Activated B cell treated with CpG ODN at 0.5 μM for 24 hours (primary cell): ENCODE results near the gene OGFOD3. TPM values are rescaled to one million over a fixed set of nuclear protein-coding genes. Genes with fewer than 3 reads are reported as not detected.

ENCODE experiments used
- ATAC-seq: fragments of 200-7000 bp; cut with Tn5 transposase; one replicate; pipeline ENCODE4 v1.10.0; 2021; ENCODE audit warnings: low read depth, mild to moderate bottlenecking, moderate library complexity
- CTCF ChIA-PET: fragments of 350-600 bp; sonication (Branson Sonifier 250); formaldehyde crosslinking; loops from one replicate; lab custom pipeline; 2021; ENCODE audit warnings: antibody characterized with exemption; lab: Charles Lee
- POLR2A ChIA-PET: fragments of 350-600 bp; sonication (Branson Sonifier 250); formaldehyde crosslinking; loops from one replicate; lab custom pipeline; 2021; ENCODE audit warnings: antibody characterized with exemption; lab: Charles Lee
- DNase-seq: peaks from one replicate; pipeline ENCODE4 v3.0.0; 2022
- H3K27ac Mint-ChIP-seq: one replicate; pipeline ENCODE4 v1.8.0; 2020; ENCODE audit warnings: mixed read lengths
- H3K27me3 Mint-ChIP-seq: one replicate; pipeline ENCODE4 v1.8.0; 2021; ENCODE audit warnings: mixed read lengths
- H3K36me3 Mint-ChIP-seq: one replicate; pipeline ENCODE4 v1.8.0; 2021; ENCODE audit warnings: low read depth, mixed read lengths
- H3K4me1 Mint-ChIP-seq: one replicate; pipeline ENCODE4 v1.8.0; 2021; ENCODE audit warnings: mixed read lengths
- H3K4me3 Mint-ChIP-seq: one replicate; pipeline ENCODE4 v1.8.0; 2020; ENCODE audit warnings: mild to moderate bottlenecking, mixed read lengths
- H3K9me3 Mint-ChIP-seq: one replicate; pipeline ENCODE4 v1.8.0; 2020; ENCODE audit warnings: mixed read lengths
- intact Hi-C: fragments of 100-400 bp; cut with micrococcal nuclease; formaldehyde crosslinking; loops from one replicate; pipeline ENCODE4 v1.15.1; 2024
- total RNA-seq: library from RNA; stranded (reverse); gene quantifications from 2 replicates; pipeline ENCODE4 v1.2.3, GENCODE V29; 2022
- TF ChIP-seq, protein P1 (sequence below): fragments of 200-600 bp; IDR thresholded peaks from one replicate; pipeline ENCODE4 v1.8.0; 2022; ENCODE audit warnings: antibody characterized with exemption, mild to moderate bottlenecking

The OGFOD3 gene
- total RNA-seq, 1 donor from 2014 or later, result 35.0 TPM

DNA sequence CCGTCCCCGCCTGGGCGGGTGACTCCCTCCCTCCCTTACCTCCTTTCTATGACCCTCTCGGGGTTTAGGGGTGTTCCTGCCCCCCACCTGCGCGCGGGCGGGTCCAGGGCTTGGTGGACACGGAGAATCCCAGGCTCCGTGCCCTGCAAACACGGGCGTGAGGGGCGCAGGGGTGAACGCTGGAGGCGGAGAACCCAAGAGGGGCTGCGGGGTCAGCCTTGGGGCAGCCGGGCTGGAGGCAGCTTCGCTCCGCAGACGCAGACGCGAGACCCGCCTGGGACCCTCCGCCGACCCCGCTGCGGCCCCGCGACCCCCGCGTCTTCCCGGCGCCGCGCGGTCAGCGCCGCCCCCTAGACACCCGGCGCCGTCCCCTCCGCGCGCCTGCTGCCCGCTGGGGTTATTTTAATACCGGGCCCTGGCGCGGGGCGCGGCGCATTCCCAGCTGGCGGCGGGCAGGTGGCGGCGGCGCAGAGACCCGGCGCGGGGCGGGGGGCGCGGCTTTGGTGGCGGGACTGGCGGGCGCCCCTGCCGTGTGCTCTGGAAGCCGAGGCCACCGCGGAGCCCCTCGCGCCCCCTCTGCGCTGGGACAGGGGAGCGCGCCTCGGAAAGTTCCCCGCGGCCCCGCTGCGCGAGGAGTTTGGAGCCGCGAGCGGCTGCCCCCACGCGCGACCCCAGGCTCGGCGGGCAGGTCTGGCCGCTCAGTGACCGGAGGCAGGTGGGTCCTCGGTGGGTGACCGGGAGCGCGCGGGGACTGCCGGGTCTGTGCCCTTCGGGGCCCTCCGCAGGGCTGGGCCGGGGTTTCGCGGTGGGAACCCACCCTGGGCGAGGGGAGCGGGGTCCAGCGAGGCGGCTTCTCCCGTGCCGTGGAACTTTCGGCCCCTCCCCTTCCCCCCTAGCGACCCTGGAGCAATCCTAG is 46.8 kb downstream of the OGFOD3 start, which contains the start of gene UTS2R:
Gene UTS2R (plus strand): TSS at position 433 of the 916 bp plus-strand sequence. CDS start 2,560 bp downstream, outside the sequence.
- H3K9me3 Mint-ChIP-seq, result no peaks in the 10 kb centered on the region
- no peaks in the 10 kb centered on the region for H3K36me3 Mint-ChIP-seq
- POLR2A ChIA-PET, result no interaction called here
- no peak within 1 kb of the TSS for H3K27ac Mint-ChIP-seq
- ATAC-seq (no peak), DNase-seq (no peak)
- peaks cover 39% of the 10 kb centered on the region for H3K27me3 Mint-ChIP-seq
- peaks cover 24% of the 10 kb centered on the region for H3K4me1 Mint-ChIP-seq
- TF ChIP-seq, protein P1, sequence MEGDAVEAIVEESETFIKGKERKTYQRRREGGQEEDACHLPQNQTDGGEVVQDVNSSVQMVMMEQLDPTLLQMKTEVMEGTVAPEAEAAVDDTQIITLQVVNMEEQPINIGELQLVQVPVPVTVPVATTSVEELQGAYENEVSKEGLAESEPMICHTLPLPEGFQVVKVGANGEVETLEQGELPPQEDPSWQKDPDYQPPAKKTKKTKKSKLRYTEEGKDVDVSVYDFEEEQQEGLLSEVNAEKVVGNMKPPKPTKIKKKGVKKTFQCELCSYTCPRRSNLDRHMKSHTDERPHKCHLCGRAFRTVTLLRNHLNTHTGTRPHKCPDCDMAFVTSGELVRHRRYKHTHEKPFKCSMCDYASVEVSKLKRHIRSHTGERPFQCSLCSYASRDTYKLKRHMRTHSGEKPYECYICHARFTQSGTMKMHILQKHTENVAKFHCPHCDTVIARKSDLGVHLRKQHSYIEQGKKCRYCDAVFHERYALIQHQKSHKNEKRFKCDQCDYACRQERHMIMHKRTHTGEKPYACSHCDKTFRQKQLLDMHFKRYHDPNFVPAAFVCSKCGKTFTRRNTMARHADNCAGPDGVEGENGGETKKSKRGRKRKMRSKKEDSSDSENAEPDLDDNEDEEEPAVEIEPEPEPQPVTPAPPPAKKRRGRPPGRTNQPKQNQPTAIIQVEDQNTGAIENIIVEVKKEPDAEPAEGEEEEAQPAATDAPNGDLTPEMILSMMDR, result no peak
- H3K4me3 Mint-ChIP-seq, result peak within 1 kb of the TSS; percentile 77
- intact Hi-C loops, result no loop called here
- CTCF ChIA-PET, result no interaction called here

DNA sequence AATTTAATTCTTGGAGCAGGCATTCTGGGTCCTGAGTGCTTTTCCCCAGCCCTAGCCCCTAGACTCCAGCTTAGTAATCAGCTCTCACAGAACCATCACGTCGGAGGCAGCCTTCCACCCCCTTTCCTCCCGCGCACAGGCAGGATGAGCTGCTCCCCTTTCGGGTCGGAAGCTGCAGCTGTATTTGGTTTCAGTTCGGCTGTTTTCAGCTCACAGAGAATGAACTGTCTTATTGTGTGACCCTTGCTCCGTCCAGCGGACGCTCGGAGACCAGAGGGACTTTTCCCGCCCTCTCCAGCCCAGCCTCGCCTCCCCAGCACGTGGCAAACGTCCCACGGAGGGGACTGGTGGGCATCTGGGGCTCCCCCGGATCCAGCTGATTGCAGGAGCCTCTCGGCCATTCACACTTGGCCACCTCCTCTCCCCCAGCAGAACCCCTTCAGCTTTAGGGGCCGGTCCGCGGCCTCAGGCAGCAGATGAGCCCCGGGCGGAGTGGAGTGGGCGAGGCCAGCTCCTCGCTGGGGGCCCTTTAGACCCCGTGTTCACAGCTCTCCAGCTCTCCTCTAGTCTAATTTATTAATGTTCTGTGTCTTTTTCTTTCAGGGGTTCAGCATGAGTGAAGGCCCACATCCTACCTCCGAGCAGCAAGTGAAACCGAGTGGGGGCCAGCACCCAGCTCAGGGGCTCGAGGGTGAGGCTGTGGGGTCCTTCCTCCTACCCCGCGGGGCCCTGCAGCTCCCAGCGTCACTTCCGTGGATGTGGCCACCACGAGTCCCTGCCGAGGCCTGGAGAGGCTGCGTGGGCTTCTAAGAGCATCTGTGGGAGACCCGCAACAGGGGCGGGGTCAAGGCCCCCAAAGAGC is 47.7 kb downstream of the OGFOD3 start:
- peaks cover 24% of the 10 kb centered on the region for H3K4me1 Mint-ChIP-seq
- H3K27me3 Mint-ChIP-seq, result peaks cover 32% of the 10 kb centered on the region
- H3K36me3 Mint-ChIP-seq, result no peaks in the 10 kb centered on the region
- TF ChIP-seq, protein P1, result no peak
- peak overlapping the region; percentile 77 for H3K4me3 Mint-ChIP-seq
- no peaks in the 10 kb centered on the region for H3K9me3 Mint-ChIP-seq
- intact Hi-C loops, result no loop called here
- no peak overlapping the region for H3K27ac Mint-ChIP-seq
- ChIA-PET CTCF (no interaction called here), POLR2A (interaction anchor here (1.0 kb wide), 1 partner anchor 79 kb away, joined by 3 read pairs; no protein-coding TSS in a partner anchor)
- ATAC-seq (peak; percentile 34), DNase-seq (no peak)

DNA sequence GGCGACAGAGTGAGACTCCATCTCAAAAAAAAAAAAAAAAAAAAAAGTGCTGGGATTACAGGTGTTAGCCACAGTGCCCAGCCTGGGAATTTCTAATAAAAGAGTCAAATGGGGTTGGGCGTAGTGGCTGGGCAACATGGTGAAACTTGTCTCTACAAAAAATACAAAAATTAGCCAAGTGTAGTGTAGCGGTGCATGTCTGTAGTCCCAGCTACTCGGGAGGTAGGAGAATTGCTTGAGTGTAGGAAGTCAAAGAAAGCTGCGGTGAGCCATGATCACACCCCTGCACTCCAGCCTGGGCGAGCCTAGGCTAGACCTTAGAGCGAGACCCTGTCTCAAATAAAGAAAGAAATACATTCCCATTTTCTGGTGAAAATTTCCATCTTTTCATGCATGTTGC is 49.2 kb downstream of the OGFOD3 start:
- CTCF ChIA-PET, result no interaction called here
- Mint-ChIP-seq H3K36me3 (no peaks in the 10 kb centered on the region), H3K27ac (no peak overlapping the region), H3K4me3 (no peak overlapping the region), H3K4me1 (peaks cover 24% of the 10 kb centered on the region), H3K9me3 (no peaks in the 10 kb centered on the region), H3K27me3 (peaks cover 30% of the 10 kb centered on the region)
- intact Hi-C loops, result no loop called here
- DNase-seq (no peak), ATAC-seq (no peak)
- POLR2A ChIA-PET, result no interaction called here
- TF ChIP-seq, protein P1, result no peak

DNA sequence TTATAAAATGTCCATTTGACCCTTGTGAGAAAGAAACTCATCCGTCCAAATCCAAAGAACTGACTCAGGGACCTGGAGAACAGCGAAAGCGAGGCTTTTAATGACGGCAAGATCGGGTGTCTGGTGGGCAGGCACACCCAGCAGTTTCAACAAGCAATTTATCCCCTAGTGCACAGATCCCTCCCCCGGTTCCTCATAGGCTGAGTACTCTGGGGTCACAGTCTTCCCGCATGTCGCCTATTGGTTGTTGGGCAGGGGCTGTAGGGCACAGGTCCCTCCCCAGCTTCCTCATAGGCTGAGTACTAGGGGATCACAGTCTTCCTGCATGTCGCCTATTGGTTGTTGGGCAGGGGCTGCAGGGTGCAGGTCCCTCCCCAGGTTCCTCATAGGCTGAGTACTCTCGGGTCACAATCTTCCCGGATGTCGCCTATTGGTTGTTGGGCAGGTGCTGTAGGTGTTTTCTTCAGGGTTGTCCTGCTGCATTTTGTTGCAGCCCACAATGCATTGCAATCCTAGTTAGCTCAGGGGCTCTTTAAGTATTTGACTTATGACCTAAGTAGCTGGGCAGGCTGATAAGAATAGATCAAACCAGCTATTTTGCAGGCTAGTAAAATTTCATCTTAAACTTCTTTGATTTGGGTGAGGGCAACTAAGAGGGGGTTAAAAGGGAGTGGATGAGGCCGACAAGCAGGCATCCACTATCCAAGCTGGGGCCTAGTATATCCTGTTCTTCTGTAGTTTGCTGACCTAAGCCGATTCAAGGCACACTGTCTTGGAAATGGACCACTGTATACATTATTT is 50.5 kb downstream of the OGFOD3 start:
- ChIA-PET CTCF (no interaction called here), POLR2A (interaction anchor here (0.6 kb wide), 1 partner anchor 26 kb away, joined by 3 read pairs; no protein-coding TSS in a partner anchor)
- TF ChIP-seq, protein P1, result no peak
- peaks cover 18% of the 10 kb centered on the region for H3K4me1 Mint-ChIP-seq
- intact Hi-C loops, result no loop called here
- H3K9me3 Mint-ChIP-seq, result no peaks in the 10 kb centered on the region
- peaks cover 23% of the 10 kb centered on the region for H3K27me3 Mint-ChIP-seq
- H3K27ac Mint-ChIP-seq, result no peak overlapping the region
- no peak overlapping the region for H3K4me3 Mint-ChIP-seq
- DNase-seq (no peak), ATAC-seq (no peak)
- no peaks in the 10 kb centered on the region for H3K36me3 Mint-ChIP-seq
